ENCODE measurements around the gene PM20D2.

Gene PM20D2

GRCh38 chr6:89138173-89138572 is 7.7 kb upstream of the PM20D2 start:
- Histone ChIP-seq H3K36me3 (ENCODE audit: control insufficient read depth, insufficient read depth, low read length) (no peaks in the 10 kb centered on the region), H3K27ac (ENCODE audit: low read depth, low read length) (no peak overlapping the region), H3K27me3 (ENCODE audit: insufficient read depth, low read length, poor library complexity) (no peaks in the 10 kb centered on the region), H2AK5ac (ENCODE audit: low read length) (no peak overlapping the region), H4K8ac (ENCODE audit: low read depth, low read length) (no peak overlapping the region), H3K4ac (ENCODE audit: low read depth, low read length) (no peak overlapping the region), H2BK120ac (ENCODE audit: low read depth, low read length) (no peak overlapping the region), H4K5ac (ENCODE audit: low read length) (no peak overlapping the region), H3K56ac (ENCODE audit: low read length) (no peak overlapping the region), H2BK15ac (replicated peaks; ENCODE audit: low read depth) (no peak overlapping the region), H2BK5ac (ENCODE audit: low read length) (no peak overlapping the region), H3K18ac (ENCODE audit: low read length) (no peak overlapping the region), H3K4me1 (ENCODE audit: control insufficient read depth, low read depth, low read length) (no peaks in the 10 kb centered on the region), H3K23ac (ENCODE audit: low read length) (no peak overlapping the region), H3K9ac (ENCODE audit: low read length) (no peak overlapping the region), H3K79me2 (ENCODE audit: control insufficient read depth, insufficient read depth, low read length) (no peaks in the 10 kb centered on the region), H3K79me1 (ENCODE audit: low read length) (no peaks in the 10 kb centered on the region), H3K4me2 (ENCODE audit: low read length) (no peak overlapping the region), H3K4me3 (ENCODE audit: low read length) (no peak overlapping the region)
- DNase-seq = no peak
- no CpG with 5 or more reads among the region's 2 CpGs for WGBS (ENCODE audit: extremely low coverage, insufficient coverage, low lambda C conversion rate)

GRCh38 chr6:89139509-89140346 is 6.1 kb upstream of the PM20D2 start:
- Histone ChIP-seq H3K23ac (ENCODE audit: low read length) (no peak overlapping the region), H2BK120ac (ENCODE audit: low read depth, low read length) (no peak overlapping the region), H3K56ac (ENCODE audit: low read length) (no peak overlapping the region), H3K4me1 (ENCODE audit: control insufficient read depth, low read depth, low read length) (no peaks in the 10 kb centered on the region), H3K4ac (ENCODE audit: low read depth, low read length) (no peak overlapping the region), H3K4me3 (ENCODE audit: low read length) (no peak overlapping the region), H3K79me1 (ENCODE audit: low read length) (no peaks in the 10 kb centered on the region), H3K27me3 (ENCODE audit: insufficient read depth, low read length, poor library complexity) (peaks cover 5% of the 10 kb centered on the region), H3K27ac (ENCODE audit: low read depth, low read length) (no peak overlapping the region), H2BK5ac (ENCODE audit: low read length) (no peak overlapping the region), H2AK5ac (ENCODE audit: low read length) (no peak overlapping the region), H4K5ac (ENCODE audit: low read length) (no peak overlapping the region), H3K4me2 (ENCODE audit: low read length) (no peak overlapping the region), H3K9ac (ENCODE audit: low read length) (no peak overlapping the region), H2BK15ac (replicated peaks; ENCODE audit: low read depth) (no peak overlapping the region), H3K36me3 (ENCODE audit: control insufficient read depth, insufficient read depth, low read length) (no peaks in the 10 kb centered on the region), H3K79me2 (ENCODE audit: control insufficient read depth, insufficient read depth, low read length) (no peaks in the 10 kb centered on the region), H4K8ac (ENCODE audit: low read depth, low read length) (no peak overlapping the region), H3K18ac (ENCODE audit: low read length) (no peak overlapping the region)
- WGBS (ENCODE audit: extremely low coverage, insufficient coverage, low lambda C conversion rate) = no CpG with 5 or more reads among the region's 5 CpGs
- no peak for DNase-seq

- Histone ChIP-seq H3K27me3 (ENCODE audit: insufficient read depth, low read length, poor library complexity) (peaks cover 7% of the 10 kb centered on the region), H3K9ac (ENCODE audit: low read length) (no peak overlapping the region), H3K4me2 (ENCODE audit: low read length) (no peak overlapping the region), H3K18ac (ENCODE audit: low read length) (no peak overlapping the region), H3K27ac (ENCODE audit: low read depth, low read length) (no peak overlapping the region), H3K79me1 (ENCODE audit: low read length) (no peaks in the 10 kb centered on the region), H2BK120ac (ENCODE audit: low read depth, low read length) (no peak overlapping the region), H2BK5ac (ENCODE audit: low read length) (no peak overlapping the region), H3K36me3 (ENCODE audit: control insufficient read depth, insufficient read depth, low read length) (no peaks in the 10 kb centered on the region), H2BK15ac (replicated peaks; ENCODE audit: low read depth) (no peak overlapping the region), H3K79me2 (ENCODE audit: control insufficient read depth, insufficient read depth, low read length) (no peaks in the 10 kb centered on the region), H2AK5ac (ENCODE audit: low read length) (no peak overlapping the region), H3K56ac (ENCODE audit: low read length) (no peak overlapping the region), H3K23ac (ENCODE audit: low read length) (no peak overlapping the region), H3K4me1 (ENCODE audit: control insufficient read depth, low read depth, low read length) (no peaks in the 10 kb centered on the region), H3K4ac (ENCODE audit: low read depth, low read length) (no peak overlapping the region), H4K8ac (ENCODE audit: low read depth, low read length) (no peak overlapping the region), H4K5ac (ENCODE audit: low read length) (no peak overlapping the region), H3K4me3 (ENCODE audit: low read length) (no peak overlapping the region)
- DNase-seq = no peak
- WGBS (ENCODE audit: extremely low coverage, insufficient coverage, low lambda C conversion rate) = no CpG with 5 or more reads among the region's 7 CpGs
Measured at GRCh38 chr6:89140347-89141156, 5.3 kb upstream of the PM20D2 start.

GRCh38 chr6:89144354-89144906 is 1.4 kb upstream of the PM20D2 start:
- no peak overlapping the region for H2BK120ac ChIP-seq (ENCODE audit: low read depth, low read length)
- H3K4me3 ChIP-seq (ENCODE audit: low read length) = no peak overlapping the region
- H3K4ac ChIP-seq (ENCODE audit: low read depth, low read length) = no peak overlapping the region
- H3K27ac ChIP-seq (ENCODE audit: low read depth, low read length) = no peak overlapping the region
- no CpG with 5 or more reads among the region's 2 CpGs for WGBS (ENCODE audit: extremely low coverage, insufficient coverage, low lambda C conversion rate)
- H2AK5ac ChIP-seq (ENCODE audit: low read length) = no peak overlapping the region
- no peak overlapping the region for H3K23ac ChIP-seq (ENCODE audit: low read length)
- no peak overlapping the region for H3K4me2 ChIP-seq (ENCODE audit: low read length)
- no peak overlapping the region for H4K8ac ChIP-seq (ENCODE audit: low read depth, low read length)
- H3K36me3 ChIP-seq (ENCODE audit: control insufficient read depth, insufficient read depth, low read length) = no peaks in the 10 kb centered on the region
- no peak overlapping the region for H3K9ac ChIP-seq (ENCODE audit: low read length)
- no peak overlapping the region for H2BK5ac ChIP-seq (ENCODE audit: low read length)
- no peak overlapping the region for H4K5ac ChIP-seq (ENCODE audit: low read length)
- no peak for DNase-seq
- H2BK15ac ChIP-seq (replicated peaks; ENCODE audit: low read depth) = no peak overlapping the region
- H3K27me3 ChIP-seq (ENCODE audit: insufficient read depth, low read length, poor library complexity) = peaks cover 12% of the 10 kb centered on the region
- H3K79me1 ChIP-seq (ENCODE audit: low read length) = no peaks in the 10 kb centered on the region
- no peaks in the 10 kb centered on the region for H3K79me2 ChIP-seq (ENCODE audit: control insufficient read depth, insufficient read depth, low read length)
- H3K18ac ChIP-seq (ENCODE audit: low read length) = no peak overlapping the region
- no peaks in the 10 kb centered on the region for H3K4me1 ChIP-seq (ENCODE audit: control insufficient read depth, low read depth, low read length)
- H3K56ac ChIP-seq (ENCODE audit: low read length) = no peak overlapping the region

GRCh38 chr6:89145091-89145955 is 532 bp upstream of the PM20D2 start:
- Histone ChIP-seq H3K9ac (ENCODE audit: low read length) (peak overlapping the region; percentile 68), H4K8ac (ENCODE audit: low read depth, low read length) (no peak overlapping the region), H3K27me3 (ENCODE audit: insufficient read depth, low read length, poor library complexity) (peaks cover 12% of the 10 kb centered on the region), H3K36me3 (ENCODE audit: control insufficient read depth, insufficient read depth, low read length) (no peaks in the 10 kb centered on the region), H2BK5ac (ENCODE audit: low read length) (no peak overlapping the region), H3K23ac (ENCODE audit: low read length) (no peak overlapping the region), H3K27ac (ENCODE audit: low read depth, low read length) (no peak overlapping the region), H3K4me2 (ENCODE audit: low read length) (peak overlapping the region; percentile 63), H3K4ac (ENCODE audit: low read depth, low read length) (no peak overlapping the region), H3K4me1 (ENCODE audit: control insufficient read depth, low read depth, low read length) (no peaks in the 10 kb centered on the region), H3K18ac (ENCODE audit: low read length) (no peak overlapping the region), H3K4me3 (ENCODE audit: low read length) (no peak overlapping the region), H4K5ac (ENCODE audit: low read length) (no peak overlapping the region), H2AK5ac (ENCODE audit: low read length) (no peak overlapping the region), H3K56ac (ENCODE audit: low read length) (peak overlapping the region; percentile 82), H2BK120ac (ENCODE audit: low read depth, low read length) (no peak overlapping the region), H2BK15ac (replicated peaks; ENCODE audit: low read depth) (no peak overlapping the region), H3K79me2 (ENCODE audit: control insufficient read depth, insufficient read depth, low read length) (no peaks in the 10 kb centered on the region), H3K79me1 (ENCODE audit: low read length) (no peaks in the 10 kb centered on the region)
- no CpG with 5 or more reads among the region's 17 CpGs for WGBS (ENCODE audit: extremely low coverage, insufficient coverage, low lambda C conversion rate)
- DNase-seq = peak; percentile 8

Measured in mesendoderm (in vitro differentiated cells).